ENCODE data around the gene ABT1.

DNA sequence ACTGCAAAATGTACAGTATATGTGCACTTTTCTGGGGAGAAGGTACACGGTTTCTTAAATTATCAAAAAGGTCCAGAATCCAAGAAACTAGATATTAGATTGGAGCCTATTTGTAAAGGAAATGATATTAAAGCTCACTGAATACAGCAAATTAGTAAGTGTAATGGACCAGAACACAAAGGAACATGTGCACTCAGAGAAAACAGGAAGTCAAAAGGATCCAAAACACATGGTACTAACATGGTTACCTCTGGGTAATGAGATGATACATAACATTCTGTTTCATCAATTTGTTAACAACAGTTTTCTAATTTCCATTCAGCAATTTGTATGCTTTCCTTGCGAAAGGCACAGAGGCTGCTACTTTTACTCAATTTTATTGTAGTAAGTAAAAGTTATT lies 44.1 kb downstream of the ABT1 start:
- TF ChIP-seq, protein P1, sequence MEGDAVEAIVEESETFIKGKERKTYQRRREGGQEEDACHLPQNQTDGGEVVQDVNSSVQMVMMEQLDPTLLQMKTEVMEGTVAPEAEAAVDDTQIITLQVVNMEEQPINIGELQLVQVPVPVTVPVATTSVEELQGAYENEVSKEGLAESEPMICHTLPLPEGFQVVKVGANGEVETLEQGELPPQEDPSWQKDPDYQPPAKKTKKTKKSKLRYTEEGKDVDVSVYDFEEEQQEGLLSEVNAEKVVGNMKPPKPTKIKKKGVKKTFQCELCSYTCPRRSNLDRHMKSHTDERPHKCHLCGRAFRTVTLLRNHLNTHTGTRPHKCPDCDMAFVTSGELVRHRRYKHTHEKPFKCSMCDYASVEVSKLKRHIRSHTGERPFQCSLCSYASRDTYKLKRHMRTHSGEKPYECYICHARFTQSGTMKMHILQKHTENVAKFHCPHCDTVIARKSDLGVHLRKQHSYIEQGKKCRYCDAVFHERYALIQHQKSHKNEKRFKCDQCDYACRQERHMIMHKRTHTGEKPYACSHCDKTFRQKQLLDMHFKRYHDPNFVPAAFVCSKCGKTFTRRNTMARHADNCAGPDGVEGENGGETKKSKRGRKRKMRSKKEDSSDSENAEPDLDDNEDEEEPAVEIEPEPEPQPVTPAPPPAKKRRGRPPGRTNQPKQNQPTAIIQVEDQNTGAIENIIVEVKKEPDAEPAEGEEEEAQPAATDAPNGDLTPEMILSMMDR (IDR thresholded peaks at IDR 0.05; ENCODE audit: low read depth, low read length, poor library complexity, severe bottlenecking) = no peak
- TF ChIP-seq EZH2phosphoT487 (IDR thresholded peaks at IDR 0.05; ENCODE audit: borderline replicate concordance, low read length) = no peak

Data from DOHH2 (cell line).